22Rv1 (cell line): Measurements from ENCODE around the gene THAP4.

Source experiments
- CTCF ChIP-seq: fragments of 450-650 bp; IDR thresholded peaks from 2 replicates; pipeline ENCODE4 v1.5.1; 2017; ENCODE audit warnings: mild to moderate bottlenecking
- ZFX ChIP-seq: fragments of 450-650 bp; IDR thresholded peaks from 2 replicates; pipeline ENCODE4 v1.6.1; 2017; ENCODE audit warnings: antibody characterized with exemption, borderline replicate concordance

DNA sequence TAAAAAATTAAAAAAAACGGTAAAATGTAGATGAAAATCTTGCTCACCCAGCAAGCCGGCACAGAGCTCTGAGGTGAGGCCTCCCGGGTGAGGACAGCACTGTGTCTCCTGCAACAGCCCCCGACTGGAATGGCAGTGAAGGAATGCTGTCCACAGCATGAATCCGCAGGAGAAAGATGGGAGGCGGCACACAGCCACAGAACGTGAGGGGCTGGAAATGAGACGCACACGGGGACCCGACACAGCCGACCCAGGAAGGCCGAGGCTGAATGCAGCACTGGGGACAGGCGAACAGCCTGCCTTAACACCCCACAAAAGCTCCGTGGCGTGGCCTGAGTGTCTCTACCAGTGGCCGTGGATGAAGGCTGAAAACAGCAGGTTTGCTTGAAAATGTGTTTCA lies 43.7 kb downstream of the THAP4 start:
- TF ChIP-seq CTCF (no peak), ZFX (no peak)
